HepG2 (cell line): ENCODE measurements around the gene STBD1. TPM values are rescaled to one million over a fixed set of nuclear protein-coding genes. Genes with fewer than 3 reads are reported as not detected.

ENCODE experiments used
- ATAC-seq: fragments of 200-7000 bp; cut with Tn5 transposase; 3 replicates; pipeline ENCODE4 v1.9.1; 2020; ENCODE audit warnings: mild to moderate bottlenecking, moderate library complexity
- BruUV-seq: library from RNA; stranded (reverse); fragments of 400-500 nt; replicated peaks from 2 replicates; lab custom pipeline; 2021; lab: Mats Ljungman, UMichigan
- CTCF ChIA-PET: fragments of 300-600 bp; formaldehyde crosslinking; extraction: SDS; loops from one replicate; lab custom pipeline; 2021; ENCODE audit warnings: low total read pairs, inconsistent platforms, low intra/inter-chr PET ratio; lab: Yijun Ruan, JAX
- POLR2A ChIA-PET: fragments of 350-600 bp; sonication (Branson Sonifier 250); formaldehyde crosslinking; loops from one replicate; lab custom pipeline; 2020; ENCODE audit warnings: antibody characterized with exemption, inconsistent platforms; lab: Yijun Ruan, JAX
- DNase-seq: peaks from one replicate; pipeline ENCODE4 v3.0.0-alpha.2; 2015; ENCODE audit warnings: low spot score
- FAIRE-seq: peaks from 3 replicates; lab custom pipeline; 2011; peaks lifted over from hg19 to GRCh38; lab: Jason Lieb, UNC
- H2AFZ ChIP-seq: one replicate; pipeline ENCODE4 v1.6.1; 2011; ENCODE audit warnings: low read length, inconsistent platforms
- H3K27ac ChIP-seq: fragments of 300-600 bp; 3 replicates; pipeline ENCODE4 v1.8.0; 2011; ENCODE audit warnings: mixed run types, mild to moderate bottlenecking, mixed read lengths, low read length, inconsistent platforms; ENCODE audit not compliant: insufficient read depth; ENCODE audit errors: extremely low read length
- H3K27me3 ChIP-seq, 2 experiments: fragments of 200-600 bp in 1 of 2; 2 replicates in 1 of 2; 3 replicates in 1 of 2; pipeline versions ENCODE4 v1.6.0 to v1.8.0; 2011; ENCODE audit warnings: low read length in 2 of 2, mild to moderate bottlenecking in 2 of 2, moderate library complexity in 2 of 2, inconsistent platforms in 1 of 2; ENCODE audit not compliant: insufficient read depth in 2 of 2, control insufficient read depth in 1 of 2
- H3K36me3 ChIP-seq, 2 experiments: fragments of 200-600 bp in 1 of 2; replicated peaks in 1 of 2; 2 replicates in 1 of 2; 3 replicates in 1 of 2; pipeline versions ENCODE4 v1.5.1 to v1.8.0; 2011; ENCODE audit warnings: low read length in 2 of 2, inconsistent platforms in 1 of 2; ENCODE audit not compliant: insufficient read depth in 2 of 2, control insufficient read depth in 1 of 2
- H3K4me1 ChIP-seq: 2 replicates; pipeline ENCODE4 v1.5.1; 2012; ENCODE audit warnings: low read length, inconsistent platforms; ENCODE audit not compliant: insufficient read depth
- H3K4me2 ChIP-seq: 2 replicates; pipeline ENCODE4 v1.6.0; 2011; ENCODE audit warnings: low read depth, low read length, inconsistent platforms
- H3K4me3 ChIP-seq, 3 experiments: fragments of 200-600 bp in 1 of 3; sonication (generic), shearing (Covaris generic) in 1 of 3; replicated peaks in 1 of 3; 2 replicates each; pipeline ENCODE4 v1.5.1; 2011 to 2016; ENCODE audit warnings: low read length in 3 of 3, inconsistent platforms in 2 of 3, low read depth in 2 of 3, mild to moderate bottlenecking in 2 of 3, control low read depth in 1 of 3, mixed read lengths in 1 of 3; ENCODE audit not compliant: insufficient read depth in 1 of 3
- H3K79me2 ChIP-seq: one replicate; pipeline ENCODE4 v1.6.1; 2011; ENCODE audit warnings: low read length, inconsistent platforms; ENCODE audit not compliant: insufficient read depth
- H3K9ac ChIP-seq: 2 replicates; pipeline ENCODE4 v1.6.0; 2011; ENCODE audit warnings: mild to moderate bottlenecking, low read depth, low read length, inconsistent platforms; ENCODE audit not compliant: insufficient read depth
- H3K9me3 ChIP-seq: 2 replicates; pipeline ENCODE4 v1.5.1; 2012; ENCODE audit warnings: mild to moderate bottlenecking, low read length
- H4K20me1 ChIP-seq: 2 replicates; pipeline ENCODE4 v1.6.0; 2011; ENCODE audit warnings: inconsistent platforms, mild to moderate bottlenecking, low read length, moderate library complexity; ENCODE audit not compliant: insufficient read depth
- CREB1 ChIP-seq, 2 experiments: fragments of 450-650 bp in 1 of 2; IDR thresholded peaks; 2 replicates each; pipeline ENCODE4 v1.6.1; 2016 to 2017; ENCODE audit warnings: control low read depth in 1 of 2, mild to moderate bottlenecking in 1 of 2, missing compliant biosample characterization in 1 of 2, missing genetic modification characterization in 1 of 2
- KDM5A ChIP-seq: fragments of 200-600 bp; sonication (generic); IDR thresholded peaks from 2 replicates; pipeline ENCODE4 v1.7.0; 2018; ENCODE audit warnings: antibody characterized with exemption, mild to moderate bottlenecking, low read length, borderline replicate concordance
- MZF1 ChIP-seq: sonication (generic); formaldehyde crosslinking; IDR thresholded peaks from 2 replicates; pipeline ENCODE4 v1.8.1; 2023; ENCODE audit warnings: mild to moderate bottlenecking, missing genetic modification reagents, borderline replicate concordance
- NFE2L2 ChIP-seq: fragments of 150-350 bp; IDR thresholded peaks from 2 replicates; pipeline ENCODE4 v1.6.1; 2014; ENCODE audit warnings: low read length
- RFX5 ChIP-seq: IDR thresholded peaks from 2 replicates; pipeline ENCODE4 v1.6.1; 2011; ENCODE audit warnings: low read depth, low read length, improper control_type of control experiment
- RNF2 ChIP-seq: fragments of 450-650 bp; conservative IDR thresholded peaks from 2 replicates; pipeline ENCODE4 v1.6.1; 2016; ENCODE audit warnings: low read depth
- ZNF232 ChIP-seq: sonication (generic); formaldehyde crosslinking; IDR thresholded peaks from 2 replicates; pipeline ENCODE4 v1.4.0; 2020; ENCODE audit warnings: missing genetic modification reagents, borderline replicate concordance
- ZNF30 ChIP-seq: sonication (generic); formaldehyde crosslinking; IDR thresholded peaks from 2 replicates; pipeline ENCODE4 v1.5.0; 2020; ENCODE audit warnings: mild to moderate bottlenecking, missing genetic modification reagents
- ZNF44 ChIP-seq: sonication (generic); formaldehyde crosslinking; IDR thresholded peaks from 2 replicates; pipeline ENCODE4 v1.5.1; 2020; ENCODE audit warnings: mild to moderate bottlenecking, missing genetic modification reagents
- ZNF484 ChIP-seq: sonication (generic); formaldehyde crosslinking; IDR thresholded peaks from 2 replicates; pipeline ENCODE4 v1.5.1; 2020; ENCODE audit warnings: mild to moderate bottlenecking, low read depth, missing genetic modification reagents, borderline replicate concordance
- ZNF567 ChIP-seq: sonication (generic); formaldehyde crosslinking; IDR thresholded peaks from 2 replicates; pipeline ENCODE4 v1.8.1; 2023; ENCODE audit warnings: mild to moderate bottlenecking, missing genetic modification reagents, borderline replicate concordance
- WGBS: methylation state at CpG from one replicate; pipeline ENCODE4 v1.1.6; 2017; ENCODE audit warnings: low lambda C conversion rate; 5-methylcytosine and 5-hydroxymethylcytosine counted together
- in situ Hi-C: cut with HindIII; loops from 2 replicates; pipeline ENCODE4 v1.10.0; 2017; ENCODE audit warnings: low pct_unique_long_range_greater_than_20kb; ENCODE audit not compliant: extremely low pct_ligation_motif_present
- intact Hi-C: fragments of 100-400 bp; cut with micrococcal nuclease; formaldehyde crosslinking; loops from one replicate; pipeline ENCODE4 v1.10.0; 2022; ENCODE audit not compliant: unreplicated experiment
- polyA plus RNA-seq, 8 experiments: library from polyadenylated mRNA; depleted of rRNA in 3 of 8; stranded (reverse) in 7 of 8; unstranded in 1 of 8; fragments of >200 nt; fragmentation: Illumina TruSeq in 4 of 8; extraction: Trizol in 4 of 8; gene quantifications; 2 replicates each; pipeline versions ENCODE4 v1.2.1 to v1.2.3, GENCODE V29; 2011 to 2016; ENCODE audit warnings: low read depth in 4 of 8, missing spikeins in 1 of 8, mixed read lengths in 1 of 8; ENCODE audit not compliant: insufficient read depth in 1 of 8
- total RNA-seq, 5 experiments: library from RNA; depleted of rRNA; stranded (reverse); fragments of >200 nt; fragmentation: Illumina TruSeq; extraction: Trizol; gene quantifications; 2 replicates each; pipeline ENCODE4 v1.2.3, GENCODE V29; 2016; ENCODE audit warnings: low read depth in 1 of 5
- TF ChIP-seq, protein P1 (sequence below): sonication (generic); formaldehyde crosslinking; IDR thresholded peaks from 2 replicates; pipeline ENCODE4 v1.8.1; 2023; ENCODE audit warnings: mild to moderate bottlenecking, missing genetic modification reagents, borderline replicate concordance
- TF ChIP-seq, protein P2 (sequence below): sonication (generic); formaldehyde crosslinking; IDR thresholded peaks from 2 replicates; pipeline ENCODE4 v1.8.1; 2023; ENCODE audit warnings: mild to moderate bottlenecking, missing genetic modification reagents

The STBD1 gene
- total and polyA plus RNA-seq, 2 of the 13 experiments (the other 11 are each of a cell fraction or from before 2014, with no cell fraction given): 2.8 to 4.3 TPM

DNA sequence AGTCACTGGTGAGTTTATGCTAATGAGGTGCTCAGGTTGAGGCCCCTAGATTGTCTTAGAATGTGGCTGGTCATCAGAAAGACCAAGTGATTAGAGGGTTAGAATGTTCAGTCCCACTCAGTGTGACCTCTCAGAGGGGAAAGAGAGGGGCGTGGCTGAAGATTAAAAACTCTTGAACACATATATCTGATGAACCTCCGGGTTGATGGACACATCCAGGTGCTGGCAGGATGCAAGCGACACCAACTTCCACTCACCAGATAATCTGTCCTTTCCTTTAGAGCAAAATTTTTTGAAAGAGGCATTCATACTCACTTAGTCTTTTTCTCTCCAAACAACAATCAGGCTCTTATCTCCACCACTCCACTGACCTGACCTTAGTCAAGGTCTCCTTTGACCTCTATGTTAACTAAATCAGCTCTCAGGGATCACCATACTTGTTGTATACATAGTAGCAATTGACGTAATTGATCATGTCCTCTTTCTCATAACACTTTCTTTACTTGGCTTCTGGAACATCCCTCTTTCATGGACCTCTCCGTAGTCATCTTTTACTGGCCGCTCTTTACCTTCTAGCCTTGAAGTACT, 40.8 kb upstream of the STBD1 start (continued):
- TF ChIP-seq, protein P1, sequence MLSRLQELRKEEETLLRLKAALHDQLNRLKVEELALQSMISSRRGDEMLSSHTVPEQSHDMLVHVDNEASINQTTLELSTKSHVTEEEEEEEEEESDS (CRISPR knock-in tag): no peak
- TF ChIP-seq RFX5: no peak
- TF ChIP-seq MZF1 (CRISPR knock-in tag): no peak
- no peak for TF ChIP-seq ZNF44 (CRISPR knock-in tag)

DNA sequence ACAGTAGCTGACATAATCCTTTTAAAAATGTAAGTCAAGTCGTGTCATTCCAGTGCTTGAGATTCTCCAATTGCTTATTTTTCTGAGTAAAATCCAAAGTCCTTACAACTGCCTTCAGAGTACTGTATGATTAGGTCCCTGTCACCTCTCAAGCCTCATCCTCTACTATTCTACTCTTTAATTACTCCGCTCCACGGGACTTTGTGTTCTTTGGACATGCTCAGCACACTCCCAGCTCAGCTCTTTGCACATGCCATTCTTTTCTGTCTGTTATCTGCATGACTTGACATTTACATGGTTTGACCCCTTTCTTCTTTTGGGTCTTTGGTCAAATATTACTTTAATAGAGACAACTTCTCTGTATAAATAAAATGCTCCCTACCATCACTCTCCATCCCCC, 39.9 kb upstream of the STBD1 start:
- TF ChIP-seq RNF2 (no peak), NFE2L2 (0 out of 2 replicates have a peak, but pooled peaks have one; percentile 15)
- in situ Hi-C loops: no loop called here
- Histone ChIP-seq H3K79me2 (no peaks in the 10 kb centered on the region), H3K27me3 (no peaks in the 10 kb centered on the region; a peak in 1 of 5 replicates), H3K4me1 (peaks cover 41% of the 10 kb centered on the region), H3K9ac (no peak overlapping the region), H2AFZ (no peak overlapping the region), H3K27ac (no peak overlapping the region), H4K20me1 (no peaks in the 10 kb centered on the region), H3K36me3 (no peaks in the 10 kb centered on the region), H3K9me3 (no peaks in the 10 kb centered on the region), H3K4me3 (no peak overlapping the region), H3K4me2 (no peak overlapping the region)
- intact Hi-C loops: no loop called here
- ChIA-PET CTCF (no interaction called here), POLR2A (interaction anchor here (1.0 to 1.5 kb wide), 2 partner anchors 10 to 39 kb away, joined by 3 to 4 read pairs; no protein-coding TSS in a partner anchor)
- peak; percentile 56; the same call in 2 of the 3 replicates for ATAC-seq
- BruUV-seq: no TSS peak
- 5% methylated on average over 3 of the region's 3 CpGs for WGBS
- FAIRE-seq: no peak
- DNase-seq: no peak

DNA sequence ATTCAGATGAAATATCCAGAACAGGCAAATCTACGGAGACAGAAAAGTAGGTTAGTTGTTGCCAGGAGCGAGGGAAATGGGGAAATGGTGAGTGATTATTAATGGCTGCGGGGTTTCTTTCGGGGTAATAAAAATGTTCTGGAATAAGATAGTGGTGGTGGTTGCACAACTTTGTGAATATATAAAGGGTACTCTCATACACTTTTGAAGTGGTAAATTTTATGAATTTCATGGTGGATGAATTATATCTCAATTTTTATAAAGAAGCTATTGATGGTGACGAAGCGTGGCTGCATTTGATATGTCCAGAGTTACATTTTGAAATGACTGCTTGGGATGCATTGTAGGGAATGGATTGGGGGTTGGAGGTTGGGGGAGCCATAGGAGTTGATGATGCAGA, 38.7 kb upstream of the STBD1 start:
- ChIA-PET CTCF (no interaction called here), POLR2A (no interaction called here)
- no TSS peak for BruUV-seq
- no peaks in the 10 kb centered on the region for H4K20me1 ChIP-seq
- ATAC-seq: no peak
- H3K9me3 ChIP-seq: no peaks in the 10 kb centered on the region
- FAIRE-seq: no peak
- no peak overlapping the region for H3K27ac ChIP-seq
- no peaks in the 10 kb centered on the region for H3K79me2 ChIP-seq
- H3K27me3 ChIP-seq: no peaks in the 10 kb centered on the region; a peak in 1 of 5 replicates
- in situ Hi-C loops: no loop called here
- no peak overlapping the region for H3K4me2 ChIP-seq
- no peak for DNase-seq
- no peak overlapping the region for H3K9ac ChIP-seq
- H3K4me1 ChIP-seq: peaks cover 52% of the 10 kb centered on the region
- intact Hi-C loops: no loop called here
- WGBS: 91% methylated on average over 6 of the region's 6 CpGs
- no peak overlapping the region for H2AFZ ChIP-seq
- H3K36me3 ChIP-seq: no peaks in the 10 kb centered on the region
- no peak overlapping the region for H3K4me3 ChIP-seq
- no peak for TF ChIP-seq KDM5A
- TF ChIP-seq ZNF232: no peak
- no peak for TF ChIP-seq ZNF484 (CRISPR knock-in tag)
- TF ChIP-seq ZNF30 (CRISPR knock-in tag): no peak
- TF ChIP-seq ZNF567: no peak
- no peak for TF ChIP-seq CREB1 (IDR thresholded peaks at IDR 0.05)
- no peak for TF ChIP-seq CREB1 (CRISPR knock-in tag; IDR thresholded peaks at IDR 0.05)
- TF ChIP-seq, protein P2, sequence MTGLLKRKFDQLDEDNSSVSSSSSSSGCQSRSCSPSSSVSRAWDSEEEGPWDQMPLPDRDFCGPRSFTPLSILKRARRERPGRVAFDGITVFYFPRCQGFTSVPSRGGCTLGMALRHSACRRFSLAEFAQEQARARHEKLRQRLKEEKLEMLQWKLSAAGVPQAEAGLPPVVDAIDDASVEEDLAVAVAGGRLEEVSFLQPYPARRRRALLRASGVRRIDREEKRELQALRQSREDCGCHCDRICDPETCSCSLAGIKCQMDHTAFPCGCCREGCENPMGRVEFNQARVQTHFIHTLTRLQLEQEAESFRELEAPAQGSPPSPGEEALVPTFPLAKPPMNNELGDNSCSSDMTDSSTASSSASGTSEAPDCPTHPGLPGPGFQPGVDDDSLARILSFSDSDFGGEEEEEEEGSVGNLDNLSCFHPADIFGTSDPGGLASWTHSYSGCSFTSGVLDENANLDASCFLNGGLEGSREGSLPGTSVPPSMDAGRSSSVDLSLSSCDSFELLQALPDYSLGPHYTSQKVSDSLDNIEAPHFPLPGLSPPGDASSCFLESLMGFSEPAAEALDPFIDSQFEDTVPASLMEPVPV: no peak
